ENCODE measurements around the gene REG1A. TPM values are rescaled to one million over a fixed set of nuclear protein-coding genes. Genes with fewer than 3 reads are reported as not detected.

Gene REG1A, protein sequence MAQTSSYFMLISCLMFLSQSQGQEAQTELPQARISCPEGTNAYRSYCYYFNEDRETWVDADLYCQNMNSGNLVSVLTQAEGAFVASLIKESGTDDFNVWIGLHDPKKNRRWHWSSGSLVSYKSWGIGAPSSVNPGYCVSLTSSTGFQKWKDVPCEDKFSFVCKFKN
- total RNA-seq (2022; extraction: Qiagen RNA extraction), result not detected in 5 replicates

GRCh38 chr2:79120194-79120713 lies at the start of gene REG1A:
Gene REG1A, plus strand, starts transcription at chr2:79120488. Its CDS starts 374 bp downstream, at chr2:79120862.

GRCh38 chr2:79087785-79088364 lies 32.4 kb upstream of the REG1A start, which contains the start of gene REG1B:
Gene REG1B, minus strand, starts transcription at chr2:79087993. Its CDS starts 381 bp downstream, at chr2:79087612.

DNA sequence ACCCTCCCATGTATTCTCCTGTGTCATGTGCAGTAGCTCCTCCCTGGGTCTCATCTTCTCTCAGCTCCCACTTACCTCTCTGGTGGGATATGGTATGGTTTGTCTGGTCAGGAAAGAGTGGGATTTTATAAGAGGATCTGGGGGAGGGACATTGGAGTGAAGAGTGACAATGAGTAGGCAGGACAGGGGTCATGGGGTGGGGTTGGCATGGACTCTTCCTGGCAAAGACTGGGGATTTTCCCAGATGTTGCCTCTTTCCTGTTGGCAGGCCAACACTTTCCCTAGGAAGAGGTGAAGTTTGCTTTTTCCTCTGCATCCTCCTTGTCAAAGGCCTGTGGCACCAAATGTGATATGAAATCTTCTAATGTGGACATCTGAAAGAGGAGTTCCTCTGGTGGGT lies 39.4 kb downstream of the REG1A start, which contains the start of gene REG3A:
TSS of gene REG3A (minus strand) at position 101 of the 400 bp plus-strand sequence. CDS start 348 bp downstream, outside the sequence.

Other genes with a start within 250 kb of the REG1A start
- not detected in 5 replicates for gene REG3G, start 94.8 kb upstream of the REG1A start, total RNA-seq (2022; extraction: Qiagen RNA extraction)
- not detected in 5 replicates for gene REG1B, start 32.5 kb upstream of the REG1A start, total RNA-seq (2022; extraction: Qiagen RNA extraction)
- not detected in 5 replicates for gene REG3A, start 39.3 kb downstream of the REG1A start, total RNA-seq (2022; extraction: Qiagen RNA extraction)

Data from A549 treated with Mapracorat at 1 μM for 4 hours (cell line).